Endothelial cell of hepatic sinusoid (primary cell): ENCODE data around the gene GSTM1.

ENCODE experiments used
- in situ Hi-C: cut with HindIII; loops from 2 replicates; pipeline ENCODE4 v1.10.0; 2017; ENCODE audit warnings: low sequenced_read_pairs

The GSTM1 gene

GRCh38 chr1:109687641-109688499, at the start of gene GSTM1:
Gene GSTM1, plus strand, starts transcription at chr1:109687817. Its CDS starts 57 bp downstream, at chr1:109687874.
- in situ Hi-C loops, result no loop called here

- in situ Hi-C loops, result no loop called here
Measured at GRCh38 chr1:109639063-109639840, 48.4 kb upstream of the GSTM1 start.

- in situ Hi-C loops, result loop anchor here (5.0 kb wide), 1 partner anchor 103 kb away; the partner anchor contains the start of gene GPR61
Measured at GRCh38 chr1:109639841-109640184, 47.8 kb upstream of the GSTM1 start.

- in situ Hi-C loops, result loop anchor here (5.0 kb wide), 1 partner anchor 103 kb away; the partner anchor contains the start of gene GPR61
Measured at GRCh38 chr1:109640285-109640865, 47.2 kb upstream of the GSTM1 start.

GRCh38 chr1:109641078-109641740, 46.4 kb upstream of the GSTM1 start:
- in situ Hi-C loops, result loop anchor here (5.0 kb wide), 1 partner anchor 104 kb away; the partner anchor contains the start of gene GPR61

- in situ Hi-C loops, result loop anchor here (5.0 kb wide), 1 partner anchor 105 kb away; the partner anchor contains the start of gene GPR61
Measured at GRCh38 chr1:109641861-109642260, 45.8 kb upstream of the GSTM1 start.

GRCh38 chr1:109642626-109643025, 45.0 kb upstream of the GSTM1 start:
- in situ Hi-C loops, result loop anchor here (5.0 kb wide), 1 partner anchor 105 kb away; the partner anchor contains the start of gene GPR61

GRCh38 chr1:109643385-109644230, 44.0 kb upstream of the GSTM1 start:
- in situ Hi-C loops, result loop anchor here (5.0 kb wide), 1 partner anchor 106 kb away; the partner anchor contains the start of gene GPR61

GRCh38 chr1:109644670-109645069, 42.9 kb upstream of the GSTM1 start:
- in situ Hi-C loops, result loop anchor here (5.0 kb wide), 2 partner anchors 83 to 107 kb away; partner anchors contain the start of gene GPR61

GRCh38 chr1:109649491-109649914, 38.1 kb upstream of the GSTM1 start:
- in situ Hi-C loops, result loop anchor here (5.0 kb wide), 1 partner anchor 78 kb away; no protein-coding TSS in a partner anchor

GRCh38 chr1:109650609-109651008, 37.0 kb upstream of the GSTM1 start:
- in situ Hi-C loops, result no loop called here

GRCh38 chr1:109652402-109652801, 35.2 kb upstream of the GSTM1 start:
- in situ Hi-C loops, result no loop called here

GRCh38 chr1:109653306-109653705, 34.3 kb upstream of the GSTM1 start:
- in situ Hi-C loops, result no loop called here

GRCh38 chr1:109654519-109654918, 33.1 kb upstream of the GSTM1 start:
- in situ Hi-C loops, result no loop called here

GRCh38 chr1:109655615-109656519, 31.8 kb upstream of the GSTM1 start, which contains the start of gene GSTM4:
Gene GSTM4, plus strand, starts transcription at chr1:109656099. Its CDS starts 291 bp downstream, at chr1:109656390.
- in situ Hi-C loops, result no loop called here

GRCh38 chr1:109657395-109657794, 30.2 kb upstream of the GSTM1 start:
- in situ Hi-C loops, result no loop called here

GRCh38 chr1:109657970-109658369, 29.6 kb upstream of the GSTM1 start:
- in situ Hi-C loops, result no loop called here

GRCh38 chr1:109658533-109659042, 29.0 kb upstream of the GSTM1 start:
- in situ Hi-C loops, result no loop called here
